Body of pancreas (tissue), 4 donors: Measurements from ENCODE around the gene MEG3.

ENCODE experiments used
- POLR2A ChIP-seq, 3 donors: fragments of 450-650 bp; IDR thresholded peaks; one replicate each; pipeline ENCODE4 v1.6.1; 2016; ENCODE audit warnings: antibody characterized with exemption in 3 of 3, mild to moderate bottlenecking in 2 of 3
- TF ChIP-seq, protein P1 (sequence below), 7 experiments: fragments of 450-650 bp in 4 of 7; fragments of 200-600 bp in 3 of 7; sonication (generic) in 3 of 7; IDR thresholded peaks; one replicate each; pipeline ENCODE4 v1.5.1; 2016 to 2019; ENCODE audit warnings: antibody characterized with exemption in 7 of 7

DNA sequence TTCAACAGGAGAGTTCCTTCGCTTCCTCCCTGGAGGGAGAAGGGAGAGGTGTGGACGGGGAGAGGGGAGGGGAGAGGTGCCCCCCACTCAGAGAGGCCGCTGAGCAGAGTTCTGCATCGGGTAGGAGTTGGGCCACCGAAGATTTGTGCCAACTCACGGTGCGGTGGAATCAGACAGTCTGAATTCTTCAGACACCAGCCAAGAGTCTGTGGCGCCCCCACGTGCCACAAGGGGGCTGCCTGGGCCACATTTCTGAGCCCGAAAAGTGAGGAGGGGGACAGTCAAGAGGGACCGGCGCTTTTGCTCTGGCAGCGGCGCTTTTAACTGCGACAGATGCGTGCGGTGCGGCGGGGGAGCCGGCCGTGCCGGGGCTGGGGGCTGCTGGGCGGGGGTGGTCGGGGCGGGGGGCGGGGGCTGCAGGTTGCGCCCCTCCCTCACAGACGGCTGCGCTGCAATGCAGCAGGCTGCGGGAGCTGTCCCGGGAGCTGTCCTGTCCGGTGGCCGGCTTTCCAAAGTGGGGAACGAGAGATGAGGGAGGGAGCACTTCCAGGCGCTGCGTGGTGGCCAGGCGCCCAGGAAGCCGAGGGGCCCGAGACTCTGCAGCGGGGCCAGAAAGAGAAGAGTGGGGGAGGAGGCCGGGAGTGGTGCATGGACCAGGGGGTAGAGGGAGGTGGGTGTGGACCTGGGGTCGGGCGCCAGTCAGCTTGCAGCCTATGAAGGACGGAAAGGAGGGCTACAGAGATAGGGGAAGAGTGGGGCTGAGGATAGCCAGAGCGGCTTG is 78.6 kb downstream of the MEG3 start:
- no peak for TF ChIP-seq POLR2A (IDR thresholded peaks at IDR 0.05)
- TF ChIP-seq, protein P1, sequence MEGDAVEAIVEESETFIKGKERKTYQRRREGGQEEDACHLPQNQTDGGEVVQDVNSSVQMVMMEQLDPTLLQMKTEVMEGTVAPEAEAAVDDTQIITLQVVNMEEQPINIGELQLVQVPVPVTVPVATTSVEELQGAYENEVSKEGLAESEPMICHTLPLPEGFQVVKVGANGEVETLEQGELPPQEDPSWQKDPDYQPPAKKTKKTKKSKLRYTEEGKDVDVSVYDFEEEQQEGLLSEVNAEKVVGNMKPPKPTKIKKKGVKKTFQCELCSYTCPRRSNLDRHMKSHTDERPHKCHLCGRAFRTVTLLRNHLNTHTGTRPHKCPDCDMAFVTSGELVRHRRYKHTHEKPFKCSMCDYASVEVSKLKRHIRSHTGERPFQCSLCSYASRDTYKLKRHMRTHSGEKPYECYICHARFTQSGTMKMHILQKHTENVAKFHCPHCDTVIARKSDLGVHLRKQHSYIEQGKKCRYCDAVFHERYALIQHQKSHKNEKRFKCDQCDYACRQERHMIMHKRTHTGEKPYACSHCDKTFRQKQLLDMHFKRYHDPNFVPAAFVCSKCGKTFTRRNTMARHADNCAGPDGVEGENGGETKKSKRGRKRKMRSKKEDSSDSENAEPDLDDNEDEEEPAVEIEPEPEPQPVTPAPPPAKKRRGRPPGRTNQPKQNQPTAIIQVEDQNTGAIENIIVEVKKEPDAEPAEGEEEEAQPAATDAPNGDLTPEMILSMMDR (IDR thresholded peaks at IDR 0.05), result no peak
